Gastroesophageal sphincter (tissue), 4 donors: ENCODE data around the gene IKZF3. TPM values are rescaled to one million over a fixed set of nuclear protein-coding genes. Genes with fewer than 3 reads are reported as not detected.
"Not testable (repeated sequence)": the region's sequence is repeated elsewhere in the genome, so short reads cannot be mapped to it uniquely, and the experiment has no call there.

Source experiments
- ATAC-seq: fragments of 150-250 bp; one replicate; pipeline ENCODE4 v1.9.1; 2016; ENCODE audit warnings: mild to moderate bottlenecking, moderate library complexity
- H3K27ac ChIP-seq, 4 donors: fragments of 200-600 bp; sonication (generic) in 3 of 4; 1 replicate in 3 of 4; 2 replicates in 1 of 4; pipeline ENCODE4 v1.5.1; 2016 to 2019
- H3K27me3 ChIP-seq: fragments of 200-600 bp; sonication (generic); one replicate; pipeline ENCODE4 v1.5.1; 2019
- H3K36me3 ChIP-seq, 2 donors: fragments of 200-600 bp; sonication (generic); one replicate each; pipeline ENCODE4 v1.5.1; 2019; ENCODE audit warnings: control low read depth in 1 of 2
- H3K4me1 ChIP-seq, 3 donors: fragments of 200-600 bp; sonication (generic); 1 replicate in 2 of 3; 2 replicates in 1 of 3; pipeline ENCODE4 v1.5.1; 2016 to 2019; ENCODE audit warnings: control low read depth in 2 of 3
- H3K4me3 ChIP-seq, 2 donors: fragments of 200-600 bp; sonication (generic); one replicate each; pipeline ENCODE4 v1.5.1; 2019; ENCODE audit warnings: mild to moderate bottlenecking in 1 of 2, moderate library complexity in 1 of 2
- H3K9me3 ChIP-seq, 3 donors: fragments of 200-600 bp; sonication (generic); one replicate each; pipeline ENCODE4 v1.5.1; 2017 to 2019; ENCODE audit warnings: control low read depth in 2 of 3
- CTCF ChIP-seq, 4 experiments: fragments of 200-600 bp in 2 of 4; fragments of 450-650 bp in 2 of 4; sonication (generic) in 1 of 4; IDR thresholded peaks; one replicate each; pipeline ENCODE4 v1.5.1; 2017 to 2019; ENCODE audit warnings: antibody characterized with exemption in 4 of 4, mild to moderate bottlenecking in 2 of 4, moderate library complexity in 2 of 4
- EP300 ChIP-seq: sonication (generic); formaldehyde crosslinking; IDR thresholded peaks from one replicate; pipeline ENCODE4 v1.6.1; 2017; ENCODE audit warnings: antibody characterized with exemption, mild to moderate bottlenecking
- POLR2A ChIP-seq, 2 donors: fragments of 450-650 bp; IDR thresholded peaks; one replicate each; pipeline ENCODE4 v1.6.1; 2017; ENCODE audit warnings: antibody characterized with exemption in 2 of 2, mild to moderate bottlenecking in 2 of 2, moderate library complexity in 1 of 2
- POLR2AphosphoS5 ChIP-seq: sonication (generic); formaldehyde crosslinking; IDR thresholded peaks from one replicate; pipeline ENCODE4 v1.6.1; 2017; ENCODE audit warnings: antibody characterized with exemption
- WGBS, 2 donors: methylation state at CpG; one replicate each; pipeline ENCODE4 v1.1.5; 2018; ENCODE audit warnings: low coverage in 1 of 2; 5-methylcytosine and 5-hydroxymethylcytosine counted together
- total RNA-seq, 4 donors: library from RNA; depleted of rRNA; stranded (reverse); fragments of >200 nt; gene quantifications; one replicate each; pipeline ENCODE4 v1.1.0, GENCODE V29; 2016

IKZF3 gene
- total RNA-seq, 4 donors from 2014 or later, result 0.62 to 1.5 (median 0.95) TPM

DNA sequence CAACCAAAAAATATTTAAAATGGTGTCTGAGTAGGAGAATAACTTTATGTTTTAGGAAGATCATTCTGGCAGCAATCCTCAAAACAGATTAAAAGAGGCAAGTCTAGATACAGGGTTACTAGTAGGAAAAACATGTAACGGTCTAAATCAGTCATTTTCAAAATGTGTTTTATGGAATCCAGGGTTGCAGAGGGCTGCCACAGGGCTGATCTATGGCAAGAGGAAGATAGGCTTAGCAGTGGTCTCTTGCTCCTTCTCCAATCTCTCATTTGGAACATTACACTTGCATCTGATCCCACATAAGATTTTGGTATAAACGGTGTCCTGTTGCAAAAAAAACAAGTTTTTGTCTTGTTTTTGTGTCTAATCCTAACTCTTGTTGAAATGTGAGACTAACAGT is 9.2 kb downstream of the IKZF3 start:
- Histone ChIP-seq H3K4me1 (no peaks in the 10 kb centered on the region), H3K27me3 (peaks cover 40% of the 10 kb centered on the region), H3K4me3 (no peak overlapping the region), H3K9me3 (no peaks in the 10 kb centered on the region), H3K36me3 (no peaks in the 10 kb centered on the region), H3K27ac (no peak overlapping the region)
- 58 to 75% methylated on average over 2 of the region's 2 CpGs for WGBS, 2 donors
- no peak for ATAC-seq
- TF ChIP-seq EP300 (no peak), CTCF (IDR thresholded peaks at IDR 0.05) (no peak), POLR2A (IDR thresholded peaks at IDR 0.05) (no peak), POLR2AphosphoS5 (no peak)

DNA sequence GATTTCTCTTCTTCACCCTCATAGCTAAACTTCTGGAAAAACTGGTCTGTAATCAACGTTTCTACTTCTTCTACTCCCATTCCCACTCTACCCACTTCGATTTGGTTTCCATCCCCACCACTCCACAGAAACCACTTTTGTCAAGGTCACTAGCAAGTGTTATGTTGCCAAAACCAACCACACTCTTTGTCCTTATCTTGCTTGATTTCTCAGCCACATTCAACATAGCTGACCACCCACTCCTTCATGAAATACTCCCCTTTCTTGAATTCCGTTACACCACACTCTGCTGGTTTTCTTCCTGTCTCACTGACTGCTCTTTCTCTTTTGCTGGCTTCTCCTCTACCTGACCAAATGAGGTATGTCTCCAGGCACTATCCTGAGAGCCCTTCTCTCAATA is 11.9 kb downstream of the IKZF3 start:
- ATAC-seq, result no peak
- Histone ChIP-seq H3K27ac (no peak overlapping the region), H3K4me3 (no peak overlapping the region), H3K9me3 (no peaks in the 10 kb centered on the region), H3K4me1 (no peaks in the 10 kb centered on the region), H3K27me3 (peaks cover 44% of the 10 kb centered on the region), H3K36me3 (no peaks in the 10 kb centered on the region)
- 48 to 56% methylated on average over 3 of the region's 3 CpGs for WGBS, 2 donors
- TF ChIP-seq CTCF (IDR thresholded peaks at IDR 0.05) (no peak), EP300 (no peak), POLR2AphosphoS5 (no peak), POLR2A (IDR thresholded peaks at IDR 0.05) (no peak)

DNA sequence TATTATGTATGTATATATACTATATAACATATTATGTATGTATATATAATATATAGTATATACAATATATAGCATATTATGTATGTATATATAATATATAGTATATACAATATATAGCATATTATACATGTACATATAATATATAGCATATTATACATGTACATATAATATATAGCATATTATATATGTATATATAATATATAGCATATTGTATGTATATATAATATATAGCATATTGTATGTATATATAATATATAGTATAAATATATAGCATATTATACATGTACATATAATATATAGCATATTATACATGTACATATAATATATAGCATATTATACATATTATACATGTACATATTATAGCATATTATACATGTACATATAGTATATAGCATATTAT is 13.9 kb downstream of the IKZF3 start:
- H3K36me3 ChIP-seq, H3K27ac ChIP-seq, ATAC-seq, H3K9me3 ChIP-seq, H3K4me3 ChIP-seq, H3K4me1 ChIP-seq: not testable (repeated sequence)
- peaks cover 57% of the 10 kb centered on the region for H3K27me3 ChIP-seq

GRCh38 chr17:39848600-39848999 is 15.5 kb downstream of the IKZF3 start:
- Histone ChIP-seq H3K9me3 (no peaks in the 10 kb centered on the region), H3K4me1 (no peaks in the 10 kb centered on the region), H3K36me3 (no peaks in the 10 kb centered on the region), H3K27me3 (peaks cover 62% of the 10 kb centered on the region), H3K4me3 (no peak overlapping the region), H3K27ac (no peak overlapping the region)
- TF ChIP-seq EP300, result no peak
- TF ChIP-seq POLR2A (IDR thresholded peaks at IDR 0.05), result no peak
- WGBS, 2 donors, result 42 to 52% methylated on average over 3 to 4 of the region's 4 CpGs
- ATAC-seq, result no peak

GRCh38 chr17:39846205-39846604 is 17.9 kb downstream of the IKZF3 start:
- Histone ChIP-seq H3K36me3 (no peaks in the 10 kb centered on the region), H3K27me3 (peaks cover 66% of the 10 kb centered on the region), H3K9me3 (no peaks in the 10 kb centered on the region), H3K4me1 (no peaks in the 10 kb centered on the region), H3K4me3 (no peak overlapping the region), H3K27ac (no peak overlapping the region)
- WGBS, 2 donors, result 61 to 64% methylated on average over 4 of the region's 4 CpGs
- TF ChIP-seq POLR2A (IDR thresholded peaks at IDR 0.05) (no peak), CTCF (IDR thresholded peaks at IDR 0.05) (no peak), POLR2AphosphoS5 (no peak), EP300 (no peak)
- ATAC-seq, result no peak

GRCh38 chr17:39845052-39845846 is 18.9 kb downstream of the IKZF3 start:
- Histone ChIP-seq H3K4me3 (no peak overlapping the region), H3K9me3 (no peaks in the 10 kb centered on the region), H3K36me3 (no peaks in the 10 kb centered on the region), H3K27ac (no peak overlapping the region), H3K27me3 (peaks cover 76% of the 10 kb centered on the region), H3K4me1 (no peaks in the 10 kb centered on the region)
- ATAC-seq, result no peak
- TF ChIP-seq EP300, result no peak
- TF ChIP-seq CTCF (IDR thresholded peaks at IDR 0.05), result no peak
- no peak for TF ChIP-seq POLR2A (IDR thresholded peaks at IDR 0.05)
- TF ChIP-seq POLR2AphosphoS5, result no peak
- 54 to 65% methylated on average over 8 of the region's 8 CpGs for WGBS, 2 donors
